Common myeloid progenitor, CD34-positive (primary cell): ENCODE results near the gene CYB5R3.
A peak's percentile ranks its signal among the peaks of the same experiment; 100 is the strongest.

ENCODE experiments used
- CTCF ChIA-PET: fragments of 350-600 bp; sonication (Branson Sonifier 250); formaldehyde crosslinking; loops from one replicate; lab custom pipeline; 2021; ENCODE audit warnings: antibody characterized with exemption; lab: Charles Lee
- POLR2A ChIA-PET: fragments of 350-600 bp; sonication (Branson Sonifier 250); formaldehyde crosslinking; loops from one replicate; lab custom pipeline; 2021; ENCODE audit warnings: antibody characterized with exemption; lab: Charles Lee
- DNase-seq, 3 donors: peaks; one replicate each; pipeline versions ENCODE4 v3.0.0 to v3.0.0-alpha.2; 2013
- H3K27ac ChIP-seq, 2 experiments: 1 replicate in 1 of 2; 2 replicates in 1 of 2; pipeline ENCODE4 v1.7.0; 2013; ENCODE audit warnings: inconsistent platforms in 2 of 2, low read length in 2 of 2, mild to moderate bottlenecking in 2 of 2, low read depth in 1 of 2, moderate library complexity in 1 of 2; ENCODE audit not compliant: severe bottlenecking in 2 of 2, insufficient read depth in 1 of 2, poor library complexity in 1 of 2
- H3K27me3 ChIP-seq, 5 experiments: replicated peaks in 2 of 5; 1 replicate in 3 of 5; 2 replicates in 2 of 5; pipeline versions ENCODE4 v1.6.1 to v1.7.0; 2013; ENCODE audit warnings: low read length in 4 of 5, mild to moderate bottlenecking in 2 of 5, moderate library complexity in 2 of 5, inconsistent platforms in 1 of 5; ENCODE audit not compliant: insufficient read depth in 5 of 5, control insufficient read depth in 4 of 5
- H3K36me3 ChIP-seq, 4 experiments: 1 replicate in 2 of 4; 2 replicates in 2 of 4; pipeline versions ENCODE4 v1.6.1 to v1.7.0; 2013; ENCODE audit warnings: low read length in 3 of 4, control low read depth in 1 of 4, mild to moderate bottlenecking in 1 of 4; ENCODE audit not compliant: control insufficient read depth in 4 of 4, insufficient read depth in 4 of 4
- H3K4me1 ChIP-seq, 4 experiments: 1 replicate in 3 of 4; 2 replicates in 1 of 4; pipeline versions ENCODE4 v1.6.1 to v1.7.1; 2013; ENCODE audit warnings: low read length in 3 of 4, mild to moderate bottlenecking in 3 of 4, control low read depth in 1 of 4, inconsistent platforms in 1 of 4, moderate library complexity in 1 of 4; ENCODE audit not compliant: control insufficient read depth in 4 of 4, insufficient read depth in 4 of 4; ENCODE audit errors: control extremely low read depth in 1 of 4
- H3K4me3 ChIP-seq, 7 experiments: 1 replicate in 4 of 7; 2 replicates in 3 of 7; pipeline versions ENCODE4 v1.5.1 to v1.7.0; 2013; ENCODE audit warnings: mild to moderate bottlenecking in 7 of 7, low read length in 6 of 7, moderate library complexity in 6 of 7, inconsistent platforms in 2 of 7, low read depth in 2 of 7, control low read depth in 1 of 7; ENCODE audit not compliant: insufficient read depth in 4 of 7, control insufficient read depth in 1 of 7; ENCODE audit errors: extremely low read depth in 1 of 7
- H3K9me3 ChIP-seq, 5 experiments: 1 replicate in 4 of 5; 2 replicates in 1 of 5; pipeline versions ENCODE4 v1.6.1 to v1.7.1; 2013; ENCODE audit warnings: low read length in 4 of 5, mild to moderate bottlenecking in 2 of 5, inconsistent platforms in 1 of 5, low read depth in 1 of 5, moderate library complexity in 1 of 5; ENCODE audit not compliant: control insufficient read depth in 4 of 5, insufficient read depth in 2 of 5; ENCODE audit errors: control extremely low read depth in 1 of 5
- WGBS: methylation state at CpG from one replicate; pipeline ENCODE4 v1.1.5; 2013; ENCODE audit not compliant: insufficient coverage; 5-methylcytosine and 5-hydroxymethylcytosine counted together

CYB5R3 gene

GRCh38 chr22:42623301-42623751 is 25.9 kb downstream of the CYB5R3 start:
- H3K4me3 ChIP-seq: no peak overlapping the region
- WGBS: 92% methylated on average over 17 of the region's 18 CpGs
- H3K9me3 ChIP-seq: no peaks in the 10 kb centered on the region

GRCh38 chr22:42622061-42622710 is 27.0 kb downstream of the CYB5R3 start:
- Histone ChIP-seq H3K27me3 (no peaks in the 10 kb centered on the region), H3K27ac (no peak overlapping the region), H3K4me1 (peaks cover 0 to 13% (median 3%) of the 10 kb centered on the region in 4 experiments), H3K9me3 (no peaks in the 10 kb centered on the region), H3K36me3 (peaks cover 3 to 65% (median 37%) of the 10 kb centered on the region in 4 experiments), H3K4me3 (no peak overlapping the region)
- ChIA-PET POLR2A (no interaction called here), CTCF (interaction anchor here (0.9 to 4.4 kb wide), 10 partner anchors 10 to 648 kb away, joined by 3 to 40 read pairs (median 7); partner anchors contain the start of gene ATP5MGL)
- WGBS: 97% methylated on average over 14 of the region's 20 CpGs
- DNase-seq: no peak

More at GRCh38 chr22:42623301-42623751, 25.9 kb downstream of the CYB5R3 start:
- Histone ChIP-seq H3K36me3 (peaks cover 5 to 76% (median 44%) of the 10 kb centered on the region in 4 experiments), H3K4me1 (peaks cover 0 to 7% (median 3%) of the 10 kb centered on the region in 4 experiments), H3K27ac (no peak overlapping the region), H3K27me3 (no peaks in the 10 kb centered on the region)
- ChIA-PET CTCF (interaction anchor here (0.6 to 4.4 kb wide), 7 partner anchors 9 to 198 kb away, joined by 3 to 40 read pairs (median 7); partner anchors contain the start of gene ATP5MGL), POLR2A (no interaction called here)
- peak in 1 of 3 donors; percentile 20 for DNase-seq

- ChIA-PET POLR2A (no interaction called here), CTCF (interaction anchor here (0.9 to 4.4 kb wide), 14 partner anchors 11 to 649 kb away, joined by 3 to 40 read pairs (median 6); partner anchors contain the start of gene ATP5MGL)
- peak; percentile 41 to 66 (median 59) for DNase-seq
- Histone ChIP-seq H3K4me3 (no peak overlapping the region), H3K27me3 (no peaks in the 10 kb centered on the region), H3K9me3 (no peaks in the 10 kb centered on the region), H3K4me1 (peaks cover 0 to 14% (median 3%) of the 10 kb centered on the region in 4 experiments), H3K36me3 (peaks cover 2 to 58% (median 32%) of the 10 kb centered on the region in 4 experiments), H3K27ac (no peak overlapping the region)
- 66% methylated on average over 11 of the region's 11 CpGs for WGBS
These were observed 27.6 kb downstream of the CYB5R3 start for GRCh38 chr22:42621505-42622002.

- peaks cover 0 to 26% (median 12%) of the 10 kb centered on the region in 4 experiments for H3K4me1 ChIP-seq
- POLR2A ChIA-PET: no interaction called here
- no peaks in the 10 kb centered on the region for H3K27me3 ChIP-seq
- 97% methylated on average over 4 of the region's 4 CpGs for WGBS
- no peak overlapping the region for H3K27ac ChIP-seq
- peaks cover 2 to 50% (median 27%) of the 10 kb centered on the region in 4 experiments for H3K36me3 ChIP-seq
- CTCF ChIA-PET: interaction anchor here (1.6 to 4.4 kb wide), 2 partner anchors 22 to 196 kb away, joined by 5 to 38 read pairs; partner anchors contain the start of gene ATP5MGL
- H3K9me3 ChIP-seq: no peaks in the 10 kb centered on the region
- DNase-seq: no peak
- H3K4me3 ChIP-seq: no peak overlapping the region
These were observed 29.1 kb downstream of the CYB5R3 start for GRCh38 chr22:42620084-42620483.

GRCh38 chr22:42619261-42620063 is 29.7 kb downstream of the CYB5R3 start:
- Histone ChIP-seq H3K9me3 (no peaks in the 10 kb centered on the region), H3K27me3 (no peaks in the 10 kb centered on the region), H3K4me1 (peaks cover 0 to 26% (median 12%) of the 10 kb centered on the region in 4 experiments), H3K27ac (no peak overlapping the region), H3K4me3 (no peak overlapping the region), H3K36me3 (peaks cover 2 to 46% (median 25%) of the 10 kb centered on the region in 4 experiments)
- no peak for DNase-seq
- 98% methylated on average over 32 of the region's 35 CpGs for WGBS
- ChIA-PET CTCF (interaction anchor here (4.4 kb wide), 1 partner anchor 23 kb away, joined by 38 read pairs; the partner anchor contains the start of gene ATP5MGL), POLR2A (interaction anchor here (0.6 kb wide), 1 partner anchor 12 kb away, joined by 3 read pairs; no protein-coding TSS in a partner anchor)

GRCh38 chr22:42617155-42617983 is 31.8 kb downstream of the CYB5R3 start:
- no peaks in the 10 kb centered on the region for H3K9me3 ChIP-seq
- WGBS: 95% methylated on average over 20 of the region's 20 CpGs
- no peak overlapping the region for H3K27ac ChIP-seq
- no peaks in the 10 kb centered on the region for H3K27me3 ChIP-seq
- peaks cover 0 to 27% (median 13%) of the 10 kb centered on the region in 4 experiments for H3K36me3 ChIP-seq
- POLR2A ChIA-PET: no interaction called here
- H3K4me1 ChIP-seq: peaks cover 9 to 36% (median 28%) of the 10 kb centered on the region in 4 experiments
- no peak overlapping the region for H3K4me3 ChIP-seq
- CTCF ChIA-PET: interaction anchor here (1.1 to 2.2 kb wide), 2 partner anchors 10 to 202 kb away, joined by 4 to 6 read pairs; no protein-coding TSS in a partner anchor
- no peak for DNase-seq
